ENCODE data around the gene LRRC47.

Gene LRRC47

DNA sequence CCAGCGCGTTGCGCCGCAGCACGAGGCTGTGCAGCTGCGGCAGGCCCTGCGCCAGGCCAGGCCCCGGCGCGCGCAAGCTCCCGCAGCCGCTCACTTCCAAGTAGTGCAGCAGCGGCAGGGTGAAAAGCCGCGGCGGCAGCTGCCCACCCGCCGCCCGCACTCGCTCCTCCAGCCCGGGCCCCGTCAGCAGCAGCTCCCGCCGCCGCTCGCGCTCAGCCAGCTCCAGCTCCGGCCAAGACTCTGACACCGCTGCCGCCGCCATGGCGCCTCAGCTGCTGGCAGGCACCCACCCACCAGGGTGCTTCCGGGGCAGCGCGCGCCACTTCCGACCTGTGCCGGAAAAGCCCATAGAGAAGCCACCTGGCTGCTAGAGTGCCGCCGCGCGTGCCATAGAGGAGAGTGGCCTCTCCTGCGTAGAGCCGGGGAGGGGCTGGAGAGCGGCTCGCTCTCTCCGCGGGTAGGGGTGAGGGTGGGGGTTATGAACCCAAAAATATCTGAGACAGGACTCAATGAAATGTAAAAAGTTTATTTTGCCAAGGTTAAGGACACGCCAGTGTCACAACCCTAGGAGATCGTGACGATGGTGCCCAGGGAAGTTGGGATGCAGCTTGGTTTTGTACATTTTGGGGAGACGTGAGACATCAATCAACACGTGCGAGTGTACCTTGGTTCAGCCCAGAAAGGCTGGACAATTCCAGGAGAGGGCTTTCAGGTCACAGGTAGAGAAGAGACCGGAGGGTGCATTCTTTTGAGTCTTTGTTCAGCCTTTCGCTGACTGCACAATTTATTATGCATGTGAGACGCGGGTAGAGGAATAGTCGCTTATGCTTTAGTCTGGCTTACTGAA lies at the start of gene LRRC47:
Gene LRRC47, minus strand, starts transcription at position 284 of the 847 bp plus-strand sequence. Its CDS starts 22 bp downstream, at position 262.
- Histone ChIP-seq H3K4me3 (ENCODE audit: low read depth in 1 of 5, low read length in 5 of 5) (peak within 1 kb of the TSS; percentile 76 to 97 (median 94)), H3K36me3 (ENCODE audit: control insufficient read depth in 5 of 5, insufficient read depth in 5 of 5, low read length in 5 of 5) (peaks cover 0 to 6% (median 2%) of the 10 kb centered on the region in 5 donors), H3K9me3 (ENCODE audit: control insufficient read depth in 5 of 5, low read length in 5 of 5) (no peaks in the 10 kb centered on the region), H3K27ac (ENCODE audit: low read depth, low read length) (peak within 1 kb of the TSS; percentile 65), H3K9ac (ENCODE audit: low read length in 5 of 5) (peak within 1 kb of the TSS; percentile 68 to 95 (median 90)), H3K4me1 (ENCODE audit: control insufficient read depth in 5 of 5, insufficient read depth in 5 of 5, low read length in 5 of 5) (peaks cover 6 to 37% (median 35%) of the 10 kb centered on the region in 5 donors), H3K27me3 (ENCODE audit: control insufficient read depth in 5 of 5, insufficient read depth in 4 of 5, low read length in 5 of 5) (peaks cover 0 to 12% (median 10%) of the 10 kb centered on the region in 5 donors)

DNA sequence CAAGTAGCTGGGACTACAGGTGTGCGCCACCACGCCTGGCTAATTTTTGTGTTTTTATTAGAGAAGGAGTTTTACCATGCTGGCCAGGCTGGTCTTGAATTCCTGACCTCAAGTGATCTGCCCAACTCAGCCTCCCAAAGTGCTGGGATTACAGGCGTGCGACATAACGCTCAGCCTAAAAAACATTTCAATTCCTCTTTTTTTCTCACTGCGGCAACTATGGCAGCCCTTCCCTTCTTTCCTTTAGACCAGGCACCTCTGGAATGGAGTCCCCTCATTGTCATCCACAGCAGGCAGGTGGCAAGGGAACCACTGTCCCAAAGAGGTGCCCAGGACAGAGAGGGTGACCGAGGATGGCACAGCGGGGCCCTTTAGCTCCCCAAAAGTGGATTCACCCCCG lies 46.6 kb upstream of the LRRC47 start:
- H3K27ac ChIP-seq (ENCODE audit: low read depth, low read length) = no peak overlapping the region
- no peaks in the 10 kb centered on the region for H3K4me1 ChIP-seq (ENCODE audit: control insufficient read depth in 5 of 5, insufficient read depth in 5 of 5, low read length in 5 of 5)
- H3K27me3 ChIP-seq (ENCODE audit: control insufficient read depth in 5 of 5, insufficient read depth in 4 of 5, low read length in 5 of 5) = no peaks in the 10 kb centered on the region
- peaks cover 17 to 68% (median 61%) of the 10 kb centered on the region in 5 donors for H3K36me3 ChIP-seq (ENCODE audit: control insufficient read depth in 5 of 5, insufficient read depth in 5 of 5, low read length in 5 of 5)
- peak overlapping the region in 1 of 5 donors; percentile 26 for H3K4me3 ChIP-seq (ENCODE audit: low read depth in 1 of 5, low read length in 5 of 5)
- H3K9ac ChIP-seq (ENCODE audit: low read length in 5 of 5) = no peak overlapping the region
- H3K9me3 ChIP-seq (ENCODE audit: control insufficient read depth in 5 of 5, low read length in 5 of 5) = peaks cover 0 to 2% (median 0%) of the 10 kb centered on the region in 5 donors

DNA sequence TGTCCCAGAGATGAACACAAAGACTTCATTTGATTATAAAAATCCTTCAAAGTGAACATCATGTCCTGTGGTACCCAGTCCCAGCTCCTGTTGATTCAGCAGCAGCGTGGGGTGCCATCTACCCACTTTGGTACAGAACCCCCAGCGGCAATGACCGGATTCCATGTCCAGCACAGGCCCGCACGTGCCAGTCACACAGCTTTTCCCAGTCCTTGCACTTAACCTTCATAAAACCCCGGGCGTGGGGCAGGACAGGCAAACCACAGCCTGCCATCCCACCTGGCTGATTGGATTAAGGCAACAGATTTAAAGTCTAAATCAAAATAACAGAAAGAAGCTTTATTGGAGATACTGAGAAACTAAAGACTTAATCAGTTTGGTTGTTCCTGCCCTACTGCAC lies 45.2 kb upstream of the LRRC47 start:
- peaks cover 0 to 13% (median 9%) of the 10 kb centered on the region in 5 donors for H3K9me3 ChIP-seq (ENCODE audit: control insufficient read depth in 5 of 5, low read length in 5 of 5)
- no peak overlapping the region for H3K9ac ChIP-seq (ENCODE audit: low read length in 5 of 5)
- no peak overlapping the region for H3K4me3 ChIP-seq (ENCODE audit: low read depth in 1 of 5, low read length in 5 of 5)
- no peaks in the 10 kb centered on the region for H3K4me1 ChIP-seq (ENCODE audit: control insufficient read depth in 5 of 5, insufficient read depth in 5 of 5, low read length in 5 of 5)
- no peaks in the 10 kb centered on the region for H3K27me3 ChIP-seq (ENCODE audit: control insufficient read depth in 5 of 5, insufficient read depth in 4 of 5, low read length in 5 of 5)
- no peak overlapping the region for H3K27ac ChIP-seq (ENCODE audit: low read depth, low read length)
- peaks cover 10 to 73% (median 63%) of the 10 kb centered on the region in 5 donors for H3K36me3 ChIP-seq (ENCODE audit: control insufficient read depth in 5 of 5, insufficient read depth in 5 of 5, low read length in 5 of 5)

DNA sequence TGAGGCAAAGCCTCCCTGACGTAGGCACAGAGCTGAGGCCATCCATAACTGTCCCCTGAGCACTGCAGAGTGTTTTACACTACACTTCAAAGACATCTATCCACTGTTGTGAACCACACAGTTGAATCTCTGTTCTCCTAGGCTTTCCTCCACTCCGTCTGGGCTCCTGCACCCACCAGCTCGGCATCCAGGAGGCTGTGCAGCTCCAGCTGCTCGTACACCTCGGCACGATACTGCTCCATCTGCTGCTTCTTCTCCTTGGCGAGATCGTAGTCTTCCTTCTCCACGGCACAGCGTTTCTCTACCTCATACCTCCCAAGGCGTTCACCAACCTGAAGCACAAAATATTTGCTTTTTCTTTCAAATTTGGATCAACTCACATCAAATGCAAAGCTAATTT lies 42.5 kb upstream of the LRRC47 start:
- H3K27ac ChIP-seq (ENCODE audit: low read depth, low read length) = no peak overlapping the region
- H3K36me3 ChIP-seq (ENCODE audit: control insufficient read depth in 5 of 5, insufficient read depth in 5 of 5, low read length in 5 of 5) = peaks cover 13 to 80% (median 65%) of the 10 kb centered on the region in 5 donors
- H3K4me3 ChIP-seq (ENCODE audit: low read depth in 1 of 5, low read length in 5 of 5) = no peak overlapping the region
- H3K9ac ChIP-seq (ENCODE audit: low read length in 5 of 5) = no peak overlapping the region
- H3K27me3 ChIP-seq (ENCODE audit: control insufficient read depth in 5 of 5, insufficient read depth in 4 of 5, low read length in 5 of 5) = no peaks in the 10 kb centered on the region
- H3K9me3 ChIP-seq (ENCODE audit: control insufficient read depth in 5 of 5, low read length in 5 of 5) = peaks cover 0 to 13% (median 9%) of the 10 kb centered on the region in 5 donors
- no peaks in the 10 kb centered on the region for H3K4me1 ChIP-seq (ENCODE audit: control insufficient read depth in 5 of 5, insufficient read depth in 5 of 5, low read length in 5 of 5)

DNA sequence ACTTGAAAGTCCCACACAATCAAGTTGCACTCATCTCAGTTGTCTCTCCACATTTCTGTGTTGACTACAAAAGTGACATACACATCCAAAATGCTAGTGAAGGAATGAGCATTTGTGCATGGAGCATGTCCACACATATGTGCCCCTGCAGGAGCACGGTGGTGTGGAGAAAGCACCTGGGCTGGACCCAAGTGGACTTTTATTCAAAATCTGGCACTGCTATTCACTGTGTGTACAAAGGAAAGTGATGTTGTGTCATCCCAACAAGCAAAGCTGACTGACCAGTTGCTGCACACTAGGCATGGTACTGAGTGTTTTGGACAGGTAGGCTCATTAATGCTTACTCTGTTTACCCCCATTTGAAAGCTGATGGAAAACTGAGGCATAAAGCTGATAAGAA lies 41.4 kb upstream of the LRRC47 start:
- no peak overlapping the region for H3K9ac ChIP-seq (ENCODE audit: low read length in 5 of 5)
- H3K4me1 ChIP-seq (ENCODE audit: control insufficient read depth in 5 of 5, insufficient read depth in 5 of 5, low read length in 5 of 5) = no peaks in the 10 kb centered on the region
- no peak overlapping the region for H3K27ac ChIP-seq (ENCODE audit: low read depth, low read length)
- peaks cover 15 to 87% (median 68%) of the 10 kb centered on the region in 5 donors for H3K36me3 ChIP-seq (ENCODE audit: control insufficient read depth in 5 of 5, insufficient read depth in 5 of 5, low read length in 5 of 5)
- no peaks in the 10 kb centered on the region for H3K27me3 ChIP-seq (ENCODE audit: control insufficient read depth in 5 of 5, insufficient read depth in 4 of 5, low read length in 5 of 5)
- H3K9me3 ChIP-seq (ENCODE audit: control insufficient read depth in 5 of 5, low read length in 5 of 5) = peaks cover 0 to 13% (median 9%) of the 10 kb centered on the region in 5 donors
- H3K4me3 ChIP-seq (ENCODE audit: low read depth in 1 of 5, low read length in 5 of 5) = no peak overlapping the region

DNA sequence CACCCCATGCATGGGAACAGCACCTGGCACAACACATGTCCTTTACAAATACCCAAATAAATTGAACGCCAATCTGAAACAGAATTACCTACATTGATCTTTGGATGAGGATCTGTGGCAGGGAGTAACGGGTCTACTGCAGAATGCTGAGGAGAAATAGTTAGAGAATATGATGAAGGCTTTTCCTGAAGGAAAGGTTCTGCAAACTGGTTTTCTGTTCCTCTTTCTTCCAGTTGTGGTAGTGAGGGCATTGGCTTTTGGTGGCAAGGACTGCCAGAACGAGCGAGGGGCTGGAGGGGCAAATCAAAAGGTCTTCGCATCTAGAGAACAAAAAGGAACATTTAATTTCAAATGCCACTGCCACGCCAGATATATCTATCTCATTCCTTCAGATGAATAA lies 40.9 kb upstream of the LRRC47 start:
- H3K27ac ChIP-seq (ENCODE audit: low read depth, low read length) = no peak overlapping the region
- H3K4me3 ChIP-seq (ENCODE audit: low read depth in 1 of 5, low read length in 5 of 5) = peak overlapping the region in 1 of 5 donors; percentile 6
- H3K9ac ChIP-seq (ENCODE audit: low read length in 5 of 5) = no peak overlapping the region
- H3K27me3 ChIP-seq (ENCODE audit: control insufficient read depth in 5 of 5, insufficient read depth in 4 of 5, low read length in 5 of 5) = no peaks in the 10 kb centered on the region
- no peaks in the 10 kb centered on the region for H3K4me1 ChIP-seq (ENCODE audit: control insufficient read depth in 5 of 5, insufficient read depth in 5 of 5, low read length in 5 of 5)
- H3K36me3 ChIP-seq (ENCODE audit: control insufficient read depth in 5 of 5, insufficient read depth in 5 of 5, low read length in 5 of 5) = peaks cover 15 to 87% (median 70%) of the 10 kb centered on the region in 5 donors
- H3K9me3 ChIP-seq (ENCODE audit: control insufficient read depth in 5 of 5, low read length in 5 of 5) = peaks cover 0 to 13% (median 9%) of the 10 kb centered on the region in 5 donors

DNA sequence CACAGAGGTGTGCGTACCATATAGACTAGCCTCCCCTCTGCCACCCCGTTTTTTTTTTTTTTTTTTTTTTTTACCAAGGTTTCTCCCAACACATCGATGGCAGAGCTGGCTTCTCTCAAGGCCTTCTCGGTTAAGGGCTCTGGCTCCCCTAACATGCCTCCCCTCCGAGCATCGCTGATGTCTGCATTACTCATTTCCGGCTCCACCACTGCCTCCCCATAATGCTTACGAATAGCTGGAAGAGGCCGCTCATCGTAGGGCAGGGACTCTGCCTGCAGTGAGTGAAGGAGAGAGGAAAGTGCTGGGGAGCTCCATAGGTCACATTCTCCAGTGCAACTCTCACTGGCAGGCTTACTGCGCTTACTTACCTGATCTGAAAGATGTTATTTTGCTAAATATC lies 40.1 kb upstream of the LRRC47 start:
- Histone ChIP-seq H3K9ac (ENCODE audit: low read length in 5 of 5) (no peak overlapping the region), H3K27ac (ENCODE audit: low read depth, low read length) (no peak overlapping the region), H3K27me3 (ENCODE audit: control insufficient read depth in 5 of 5, insufficient read depth in 4 of 5, low read length in 5 of 5) (no peaks in the 10 kb centered on the region), H3K9me3 (ENCODE audit: control insufficient read depth in 5 of 5, low read length in 5 of 5) (peaks cover 0 to 13% (median 9%) of the 10 kb centered on the region in 5 donors), H3K4me1 (ENCODE audit: control insufficient read depth in 5 of 5, insufficient read depth in 5 of 5, low read length in 5 of 5) (no peaks in the 10 kb centered on the region), H3K36me3 (ENCODE audit: control insufficient read depth in 5 of 5, insufficient read depth in 5 of 5, low read length in 5 of 5) (peaks cover 21 to 88% (median 71%) of the 10 kb centered on the region in 5 donors), H3K4me3 (ENCODE audit: low read depth in 1 of 5, low read length in 5 of 5) (no peak overlapping the region)

DNA sequence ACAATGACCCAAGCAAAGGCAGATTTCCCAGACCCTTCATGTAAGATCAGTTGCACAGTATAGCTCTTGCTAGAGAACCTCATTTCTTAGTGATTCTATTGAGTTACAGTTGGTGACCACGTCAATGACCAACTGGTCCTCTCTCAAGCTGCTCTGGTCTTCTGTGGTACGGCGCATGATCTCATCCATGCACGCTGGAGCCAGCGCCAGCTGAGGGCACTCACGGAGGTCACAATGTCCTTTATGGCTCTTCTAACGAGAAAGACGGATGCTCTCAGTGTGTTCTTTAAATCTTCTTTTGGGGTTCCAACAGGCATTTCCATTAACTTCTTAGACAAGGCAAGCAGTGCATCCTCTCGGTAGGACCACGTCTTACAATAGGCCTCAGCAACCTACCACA lies 38.4 kb upstream of the LRRC47 start:
- H3K4me1 ChIP-seq (ENCODE audit: control insufficient read depth in 5 of 5, insufficient read depth in 5 of 5, low read length in 5 of 5) = no peaks in the 10 kb centered on the region
- no peak overlapping the region for H3K4me3 ChIP-seq (ENCODE audit: low read depth in 1 of 5, low read length in 5 of 5)
- H3K27me3 ChIP-seq (ENCODE audit: control insufficient read depth in 5 of 5, insufficient read depth in 4 of 5, low read length in 5 of 5) = no peaks in the 10 kb centered on the region
- H3K36me3 ChIP-seq (ENCODE audit: control insufficient read depth in 5 of 5, insufficient read depth in 5 of 5, low read length in 5 of 5) = peaks cover 23 to 90% (median 75%) of the 10 kb centered on the region in 5 donors
- H3K9ac ChIP-seq (ENCODE audit: low read length in 5 of 5) = no peak overlapping the region
- H3K9me3 ChIP-seq (ENCODE audit: control insufficient read depth in 5 of 5, low read length in 5 of 5) = peaks cover 0 to 13% (median 9%) of the 10 kb centered on the region in 5 donors
- H3K27ac ChIP-seq (ENCODE audit: low read depth, low read length) = no peak overlapping the region

DNA sequence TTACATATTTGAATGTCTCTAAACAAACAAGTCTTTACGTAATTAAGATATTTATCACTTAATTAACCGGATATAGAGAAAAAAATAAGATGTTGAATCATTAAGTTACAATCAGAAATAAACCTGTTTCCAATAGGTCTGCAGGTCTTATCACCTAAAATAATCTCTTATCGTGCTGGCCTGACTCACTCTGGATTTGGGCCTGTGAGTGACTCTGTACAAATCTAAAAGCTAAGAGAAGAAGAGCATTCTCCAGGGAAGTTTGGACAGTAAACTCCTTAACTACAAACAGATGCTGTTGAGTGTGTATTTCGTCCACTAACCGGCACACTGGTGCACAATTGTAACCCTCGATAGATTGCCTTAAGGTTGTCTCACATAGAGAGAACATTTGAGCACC lies 35.4 kb upstream of the LRRC47 start:
- no peaks in the 10 kb centered on the region for H3K27me3 ChIP-seq (ENCODE audit: control insufficient read depth in 5 of 5, insufficient read depth in 4 of 5, low read length in 5 of 5)
- H3K36me3 ChIP-seq (ENCODE audit: control insufficient read depth in 5 of 5, insufficient read depth in 5 of 5, low read length in 5 of 5) = peaks cover 22 to 89% (median 73%) of the 10 kb centered on the region in 5 donors
- H3K4me1 ChIP-seq (ENCODE audit: control insufficient read depth in 5 of 5, insufficient read depth in 5 of 5, low read length in 5 of 5) = peaks cover 0 to 2% (median 0%) of the 10 kb centered on the region in 5 donors
- H3K9me3 ChIP-seq (ENCODE audit: control insufficient read depth in 5 of 5, low read length in 5 of 5) = no peaks in the 10 kb centered on the region
- no peak overlapping the region for H3K9ac ChIP-seq (ENCODE audit: low read length in 5 of 5)
- no peak overlapping the region for H3K4me3 ChIP-seq (ENCODE audit: low read depth in 1 of 5, low read length in 5 of 5)
- no peak overlapping the region for H3K27ac ChIP-seq (ENCODE audit: low read depth, low read length)

DNA sequence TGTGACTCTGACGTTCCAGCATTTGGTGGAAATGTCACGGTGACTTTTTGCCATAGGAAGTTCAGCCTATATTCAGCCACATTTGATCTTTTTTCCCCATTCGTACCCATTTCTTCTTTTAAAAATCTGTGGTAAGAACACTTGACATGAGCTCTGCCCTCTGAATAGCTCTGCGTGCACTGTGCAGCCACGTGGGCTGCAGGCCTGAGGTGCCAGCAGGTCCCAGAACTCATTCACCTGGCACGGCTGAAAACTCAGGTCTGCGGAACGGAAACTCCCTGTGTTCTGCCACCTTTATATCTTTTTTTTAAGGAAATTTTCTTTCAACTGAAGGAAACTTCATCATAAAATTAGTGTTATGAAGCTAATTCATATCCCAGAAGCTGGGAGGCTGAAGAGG lies 32.1 kb upstream of the LRRC47 start:
- Histone ChIP-seq H3K27me3 (ENCODE audit: control insufficient read depth in 5 of 5, insufficient read depth in 4 of 5, low read length in 5 of 5) (no peaks in the 10 kb centered on the region), H3K9ac (ENCODE audit: low read length in 5 of 5) (no peak overlapping the region), H3K9me3 (ENCODE audit: control insufficient read depth in 5 of 5, low read length in 5 of 5) (no peaks in the 10 kb centered on the region), H3K4me1 (ENCODE audit: control insufficient read depth in 5 of 5, insufficient read depth in 5 of 5, low read length in 5 of 5) (peaks cover 0 to 2% (median 0%) of the 10 kb centered on the region in 5 donors), H3K36me3 (ENCODE audit: control insufficient read depth in 5 of 5, insufficient read depth in 5 of 5, low read length in 5 of 5) (peaks cover 13 to 92% (median 80%) of the 10 kb centered on the region in 5 donors), H3K27ac (ENCODE audit: low read depth, low read length) (no peak overlapping the region), H3K4me3 (ENCODE audit: low read depth in 1 of 5, low read length in 5 of 5) (no peak overlapping the region)

Measured in subcutaneous abdominal adipose tissue (tissue), 5 donors.